SK-N-SH (cell line): Measurements from ENCODE around the gene PIEZO2. TPM values are rescaled to one million over a fixed set of nuclear protein-coding genes. Genes with fewer than 3 reads are reported as not detected.

Source experiments
- CTCF ChIA-PET: fragments of 300-600, 350-600 bp; formaldehyde crosslinking; extraction: SDS; loops from one replicate; lab custom pipeline; 2021; lab: Yijun Ruan, JAX
- POLR2A ChIA-PET: fragments of 350-600 bp; sonication (Branson Sonifier 250); formaldehyde crosslinking; extraction: SDS; loops from one replicate; lab custom pipeline; 2020; ENCODE audit warnings: antibody characterized with exemption, inconsistent platforms; lab: Yijun Ruan, JAX
- DNase-seq: peaks from one replicate; pipeline ENCODE4 v3.0.0; 2012
- H2AFZ ChIP-seq: fragments of 200-600 bp; sonication (generic); 2 replicates; pipeline ENCODE4 v1.8.1; 2016; ENCODE audit warnings: antibody characterized with exemption, mild to moderate bottlenecking, low read depth
- H3F3A ChIP-seq: fragments of 200-600 bp; sonication (generic); replicated peaks from 2 replicates; pipeline ENCODE3; 2016; ENCODE audit warnings: antibody characterized with exemption, mild to moderate bottlenecking; ENCODE audit not compliant: insufficient read depth
- H3K27ac ChIP-seq, 2 experiments: fragments of 200-500 bp in 1 of 2; fragments of 200-600 bp in 1 of 2; sonication (Bioruptor generic) in 1 of 2; sonication (generic), shearing (Covaris generic) in 1 of 2; 2 replicates each; pipeline versions ENCODE4 v1.5.1 to v1.6.1; 2014 to 2016; ENCODE audit warnings: low read depth in 2 of 2, inconsistent platforms in 1 of 2, low read length in 1 of 2, mild to moderate bottlenecking in 1 of 2, mixed read lengths in 1 of 2
- H3K27me3 ChIP-seq: fragments of 200-600 bp; sonication (generic), shearing (Covaris generic); 2 replicates; pipeline ENCODE4 v1.6.1; 2016; ENCODE audit warnings: mixed run types; ENCODE audit not compliant: insufficient read depth
- H3K36me3 ChIP-seq, 2 experiments: fragments of 200-500 bp in 1 of 2; fragments of 200-600 bp in 1 of 2; sonication (Bioruptor generic) in 1 of 2; sonication (generic) in 1 of 2; replicated peaks in 1 of 2; 2 replicates each; pipeline versions ENCODE3 to v1.5.1; 2014 to 2016; ENCODE audit warnings: low read length in 1 of 2, mild to moderate bottlenecking in 1 of 2; ENCODE audit not compliant: insufficient read depth in 2 of 2, control insufficient read depth in 1 of 2
- H3K4me1 ChIP-seq, 2 experiments: fragments of 200-500 bp in 1 of 2; fragments of 200-600 bp in 1 of 2; sonication (Bioruptor generic) in 1 of 2; sonication (generic), shearing (Covaris generic) in 1 of 2; 2 replicates each; pipeline versions ENCODE4 v1.5.1 to v1.6.1; 2014 to 2016; ENCODE audit warnings: low read depth in 1 of 2, low read length in 1 of 2, mixed run types in 1 of 2; ENCODE audit not compliant: insufficient read depth in 2 of 2, control insufficient read depth in 1 of 2
- H3K4me2 ChIP-seq: fragments of 200-600 bp; sonication (generic), shearing (Covaris generic); 2 replicates; pipeline ENCODE4 v1.6.1; 2017; ENCODE audit warnings: mixed run types
- H3K4me3 ChIP-seq, 2 experiments: fragments of 200-500 bp in 1 of 2; fragments of 200-600 bp in 1 of 2; sonication (Bioruptor generic) in 1 of 2; sonication (generic), shearing (Covaris generic) in 1 of 2; 2 replicates each; pipeline versions ENCODE4 v1.5.1 to v1.8.1; 2014 to 2016; ENCODE audit warnings: low read depth in 2 of 2, inconsistent platforms in 1 of 2, low read length in 1 of 2, mild to moderate bottlenecking in 1 of 2, mixed read lengths in 1 of 2, moderate library complexity in 1 of 2
- H3K79me2 ChIP-seq: fragments of 200-600 bp; sonication (generic); 2 replicates; pipeline ENCODE4 v1.8.1; 2017; ENCODE audit warnings: mild to moderate bottlenecking; ENCODE audit not compliant: insufficient read depth
- H3K9ac ChIP-seq: fragments of 200-600 bp; sonication (generic); 2 replicates; pipeline ENCODE4 v1.6.1; 2017; ENCODE audit warnings: mixed run types
- H3K9me2 ChIP-seq: fragments of 200-600 bp; sonication (generic); 2 replicates; pipeline ENCODE4 v1.6.1; 2017; ENCODE audit warnings: mixed run types
- H3K9me3 ChIP-seq: fragments of 200-600 bp; sonication (generic); 2 replicates; pipeline ENCODE4 v1.6.1; 2017; ENCODE audit warnings: mixed run types, mild to moderate bottlenecking, moderate library complexity
- H4K20me1 ChIP-seq: fragments of 200-600 bp; sonication (generic); 2 replicates; pipeline ENCODE4 v1.6.1; 2017; ENCODE audit warnings: mild to moderate bottlenecking, mixed run types; ENCODE audit not compliant: insufficient read depth
- ELF1 ChIP-seq: IDR thresholded peaks from 2 replicates; pipeline ENCODE4 v1.4.0; 2012
- EP300 ChIP-seq, 2 experiments: IDR thresholded peaks; 2 replicates each; pipeline versions ENCODE4 v1.4.0 to v1.6.1; 2012; ENCODE audit warnings: borderline replicate concordance in 1 of 2, low read depth in 1 of 2, low read length in 1 of 2
- EZH2phosphoT487 ChIP-seq: fragments of 200-600 bp; sonication (generic); IDR thresholded peaks from 2 replicates; pipeline ENCODE4 v1.6.1; 2017; ENCODE audit warnings: low read depth, mixed run types, mild to moderate bottlenecking, antibody characterized with exemption, moderate library complexity, borderline replicate concordance
- FOSL2 ChIP-seq: IDR thresholded peaks from 2 replicates; pipeline ENCODE4 v1.4.0; 2012; ENCODE audit warnings: low read depth, mild to moderate bottlenecking, moderate library complexity, borderline replicate concordance
- FOXJ3 ChIP-seq: sonication (generic); formaldehyde crosslinking; IDR thresholded peaks from 2 replicates; pipeline ENCODE4 v1.5.1; 2020; ENCODE audit warnings: mild to moderate bottlenecking, missing genetic modification reagents
- GABPA ChIP-seq: IDR thresholded peaks from 2 replicates; pipeline ENCODE4 v1.4.0; 2012; ENCODE audit warnings: low read depth, mild to moderate bottlenecking
- IRF3 ChIP-seq: fragments of 150-350 bp; IDR thresholded peaks from 2 replicates; pipeline ENCODE4 v1.6.1; 2016; ENCODE audit warnings: mild to moderate bottlenecking, low read depth, low read length
- JUND ChIP-seq: IDR thresholded peaks from 2 replicates; pipeline ENCODE4 v1.4.0; 2012
- NRF1 ChIP-seq: IDR thresholded peaks from 2 replicates; pipeline ENCODE4 v1.6.1; 2012; ENCODE audit warnings: low read depth, mild to moderate bottlenecking, low read length
- POLR2AphosphoS5 ChIP-seq: IDR thresholded peaks from 2 replicates; pipeline ENCODE4 v1.6.1; 2012; ENCODE audit warnings: low read depth, low read length
- RAD21 ChIP-seq: IDR thresholded peaks from 2 replicates; pipeline ENCODE4 v1.6.1; 2012; ENCODE audit warnings: mild to moderate bottlenecking, low read length
- RXRA ChIP-seq: IDR thresholded peaks from 2 replicates; pipeline ENCODE4 v1.4.0; 2012; ENCODE audit warnings: low read depth, mild to moderate bottlenecking, borderline replicate concordance
- SMC3 ChIP-seq: IDR thresholded peaks from 2 replicates; pipeline ENCODE4 v1.6.1; 2012; ENCODE audit warnings: low read depth, low read length, improper control_type of control experiment
- USF2 ChIP-seq: fragments of 150-350 bp; IDR thresholded peaks from 2 replicates; pipeline ENCODE4 v1.6.1; 2017; ENCODE audit warnings: antibody characterized with exemption, low read length, low read depth, borderline replicate concordance
- YY1 ChIP-seq: IDR thresholded peaks from 2 replicates; pipeline ENCODE4 v1.4.0; 2012; ENCODE audit warnings: low read depth, mild to moderate bottlenecking
- WGBS: methylation state at CpG from one replicate; pipeline ENCODE4 v1.1.6; 2017; ENCODE audit warnings: low lambda C conversion rate; 5-methylcytosine and 5-hydroxymethylcytosine counted together
- polyA plus RNA-seq, 3 experiments: library from polyadenylated mRNA; depleted of rRNA; stranded (reverse); fragments of >200 nt; gene quantifications; 2 replicates each; pipeline ENCODE4 v1.2.3, GENCODE V29; 2012
- TF ChIP-seq, protein P1 (sequence below): IDR thresholded peaks from 2 replicates; pipeline ENCODE4 v1.6.1; 2012; ENCODE audit warnings: mild to moderate bottlenecking, low read depth, low read length, moderate library complexity
- TF ChIP-seq, protein P2 (sequence below): IDR thresholded peaks from 2 replicates; pipeline ENCODE4 v1.4.0; 2012; ENCODE audit warnings: low read depth, borderline replicate concordance
- TF ChIP-seq, protein P3 (sequence below): IDR thresholded peaks from 2 replicates; pipeline ENCODE4 v1.4.0; 2012; ENCODE audit warnings: low read depth, borderline replicate concordance
- TF ChIP-seq, protein P4 (sequence below): IDR thresholded peaks from 2 replicates; pipeline ENCODE4; 2012

Gene PIEZO2
- polyA plus RNA-seq, 1 of the 3 experiments (the other 2 are of a cell fraction): not detected

GRCh38 chr18:11043694-11044093 lies 105.7 kb downstream of the PIEZO2 start:
- Histone ChIP-seq H3K9me3 (no peaks in the 10 kb centered on the region), H3K4me3 (no peak overlapping the region), H3K9me2 (no peaks in the 10 kb centered on the region), H4K20me1 (no peaks in the 10 kb centered on the region), H3K27ac (no peak overlapping the region), H3K4me2 (no peak overlapping the region), H3K4me1 (no peaks in the 10 kb centered on the region), H3K27me3 (no peaks in the 10 kb centered on the region; the same call in 1 of the 2 replicates), H3K9ac (no peak overlapping the region), H3K79me2 (no peaks in the 10 kb centered on the region), H3F3A (no peaks in the 10 kb centered on the region), H2AFZ (no peak overlapping the region), H3K36me3 (no peaks in the 10 kb centered on the region)
- no peak for TF ChIP-seq RAD21
- TF ChIP-seq SMC3: no peak
- TF ChIP-seq NRF1: no peak
- no peak for TF ChIP-seq FOXJ3 (CRISPR knock-in tag)
- TF ChIP-seq, protein P1, sequence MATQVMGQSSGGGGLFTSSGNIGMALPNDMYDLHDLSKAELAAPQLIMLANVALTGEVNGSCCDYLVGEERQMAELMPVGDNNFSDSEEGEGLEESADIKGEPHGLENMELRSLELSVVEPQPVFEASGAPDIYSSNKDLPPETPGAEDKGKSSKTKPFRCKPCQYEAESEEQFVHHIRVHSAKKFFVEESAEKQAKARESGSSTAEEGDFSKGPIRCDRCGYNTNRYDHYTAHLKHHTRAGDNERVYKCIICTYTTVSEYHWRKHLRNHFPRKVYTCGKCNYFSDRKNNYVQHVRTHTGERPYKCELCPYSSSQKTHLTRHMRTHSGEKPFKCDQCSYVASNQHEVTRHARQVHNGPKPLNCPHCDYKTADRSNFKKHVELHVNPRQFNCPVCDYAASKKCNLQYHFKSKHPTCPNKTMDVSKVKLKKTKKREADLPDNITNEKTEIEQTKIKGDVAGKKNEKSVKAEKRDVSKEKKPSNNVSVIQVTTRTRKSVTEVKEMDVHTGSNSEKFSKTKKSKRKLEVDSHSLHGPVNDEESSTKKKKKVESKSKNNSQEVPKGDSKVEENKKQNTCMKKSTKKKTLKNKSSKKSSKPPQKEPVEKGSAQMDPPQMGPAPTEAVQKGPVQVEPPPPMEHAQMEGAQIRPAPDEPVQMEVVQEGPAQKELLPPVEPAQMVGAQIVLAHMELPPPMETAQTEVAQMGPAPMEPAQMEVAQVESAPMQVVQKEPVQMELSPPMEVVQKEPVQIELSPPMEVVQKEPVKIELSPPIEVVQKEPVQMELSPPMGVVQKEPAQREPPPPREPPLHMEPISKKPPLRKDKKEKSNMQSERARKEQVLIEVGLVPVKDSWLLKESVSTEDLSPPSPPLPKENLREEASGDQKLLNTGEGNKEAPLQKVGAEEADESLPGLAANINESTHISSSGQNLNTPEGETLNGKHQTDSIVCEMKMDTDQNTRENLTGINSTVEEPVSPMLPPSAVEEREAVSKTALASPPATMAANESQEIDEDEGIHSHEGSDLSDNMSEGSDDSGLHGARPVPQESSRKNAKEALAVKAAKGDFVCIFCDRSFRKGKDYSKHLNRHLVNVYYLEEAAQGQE: no peak
- TF ChIP-seq RXRA: no peak
- no peak for TF ChIP-seq JUND
- TF ChIP-seq EZH2phosphoT487: no peak
- TF ChIP-seq YY1: no peak
- TF ChIP-seq FOSL2: no peak
- TF ChIP-seq IRF3: no peak
- TF ChIP-seq, protein P2, sequence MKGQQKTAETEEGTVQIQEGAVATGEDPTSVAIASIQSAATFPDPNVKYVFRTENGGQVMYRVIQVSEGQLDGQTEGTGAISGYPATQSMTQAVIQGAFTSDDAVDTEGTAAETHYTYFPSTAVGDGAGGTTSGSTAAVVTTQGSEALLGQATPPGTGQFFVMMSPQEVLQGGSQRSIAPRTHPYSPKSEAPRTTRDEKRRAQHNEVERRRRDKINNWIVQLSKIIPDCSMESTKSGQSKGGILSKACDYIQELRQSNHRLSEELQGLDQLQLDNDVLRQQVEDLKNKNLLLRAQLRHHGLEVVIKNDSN: no peak
- POLR2A ChIA-PET: no interaction called here
- CTCF ChIA-PET: no interaction called here
- 14% methylated on average over 7 of the region's 7 CpGs for WGBS
- DNase-seq: no peak

DNA sequence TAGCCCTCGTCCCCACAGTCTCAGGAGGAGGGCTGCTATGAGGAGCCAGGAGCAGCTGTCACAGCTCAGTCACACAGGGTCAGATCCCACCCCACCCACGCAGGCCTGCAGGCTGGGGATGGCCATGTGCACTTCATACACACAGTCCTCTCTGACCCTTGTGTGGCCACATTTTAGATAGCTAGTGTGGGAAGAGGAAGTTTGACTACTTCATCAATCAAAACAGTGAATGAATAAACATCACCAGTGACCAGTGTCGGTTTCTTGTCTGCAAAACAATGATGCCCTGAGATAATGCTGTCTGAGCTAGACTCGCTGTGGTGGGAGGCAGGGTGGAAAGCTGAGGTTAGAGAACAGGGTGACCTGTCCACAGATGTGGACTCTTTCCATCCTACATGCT lies 107.1 kb downstream of the PIEZO2 start:
- H2AFZ ChIP-seq: no peak overlapping the region
- no peaks in the 10 kb centered on the region for H3K36me3 ChIP-seq
- H3K9ac ChIP-seq: no peak overlapping the region
- H3K27ac ChIP-seq: no peak overlapping the region
- H3F3A ChIP-seq: no peaks in the 10 kb centered on the region
- ChIA-PET POLR2A (no interaction called here), CTCF (interaction anchor here (3.9 kb wide), 1 partner anchor 9 kb away, joined by 27 read pairs; no protein-coding TSS in a partner anchor)
- H3K4me1 ChIP-seq: no peaks in the 10 kb centered on the region
- H3K9me2 ChIP-seq: no peaks in the 10 kb centered on the region
- H3K27me3 ChIP-seq: no peaks in the 10 kb centered on the region; the same call in 1 of the 2 replicates
- DNase-seq: no peak
- no peak overlapping the region for H3K4me2 ChIP-seq
- H3K4me3 ChIP-seq: no peak overlapping the region
- no peaks in the 10 kb centered on the region for H3K9me3 ChIP-seq
- 5% methylated on average over 3 of the region's 4 CpGs for WGBS
- no peaks in the 10 kb centered on the region for H4K20me1 ChIP-seq
- H3K79me2 ChIP-seq: no peaks in the 10 kb centered on the region
- TF ChIP-seq, protein P3, sequence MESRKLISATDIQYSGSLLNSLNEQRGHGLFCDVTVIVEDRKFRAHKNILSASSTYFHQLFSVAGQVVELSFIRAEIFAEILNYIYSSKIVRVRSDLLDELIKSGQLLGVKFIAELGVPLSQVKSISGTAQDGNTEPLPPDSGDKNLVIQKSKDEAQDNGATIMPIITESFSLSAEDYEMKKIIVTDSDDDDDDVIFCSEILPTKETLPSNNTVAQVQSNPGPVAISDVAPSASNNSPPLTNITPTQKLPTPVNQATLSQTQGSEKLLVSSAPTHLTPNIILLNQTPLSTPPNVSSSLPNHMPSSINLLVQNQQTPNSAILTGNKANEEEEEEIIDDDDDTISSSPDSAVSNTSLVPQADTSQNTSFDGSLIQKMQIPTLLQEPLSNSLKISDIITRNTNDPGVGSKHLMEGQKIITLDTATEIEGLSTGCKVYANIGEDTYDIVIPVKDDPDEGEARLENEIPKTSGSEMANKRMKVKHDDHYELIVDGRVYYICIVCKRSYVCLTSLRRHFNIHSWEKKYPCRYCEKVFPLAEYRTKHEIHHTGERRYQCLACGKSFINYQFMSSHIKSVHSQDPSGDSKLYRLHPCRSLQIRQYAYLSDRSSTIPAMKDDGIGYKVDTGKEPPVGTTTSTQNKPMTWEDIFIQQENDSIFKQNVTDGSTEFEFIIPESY: no peak
- TF ChIP-seq EP300 (IDR thresholded peaks at IDR 0.05; ENCODE audit: borderline replicate concordance in 1 of 2, low read depth in 1 of 2, low read length in 1 of 2): no peak
- no peak for TF ChIP-seq POLR2AphosphoS5
- TF ChIP-seq, protein P4, sequence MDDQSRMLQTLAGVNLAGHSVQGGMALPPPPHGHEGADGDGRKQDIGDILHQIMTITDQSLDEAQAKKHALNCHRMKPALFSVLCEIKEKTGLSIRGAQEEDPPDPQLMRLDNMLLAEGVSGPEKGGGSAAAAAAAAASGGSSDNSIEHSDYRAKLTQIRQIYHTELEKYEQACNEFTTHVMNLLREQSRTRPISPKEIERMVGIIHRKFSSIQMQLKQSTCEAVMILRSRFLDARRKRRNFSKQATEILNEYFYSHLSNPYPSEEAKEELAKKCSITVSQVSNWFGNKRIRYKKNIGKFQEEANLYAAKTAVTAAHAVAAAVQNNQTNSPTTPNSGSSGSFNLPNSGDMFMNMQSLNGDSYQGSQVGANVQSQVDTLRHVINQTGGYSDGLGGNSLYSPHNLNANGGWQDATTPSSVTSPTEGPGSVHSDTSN: no peak
- no peak for TF ChIP-seq RAD21
- TF ChIP-seq SMC3: no peak
- TF ChIP-seq GABPA: no peak
- no peak for TF ChIP-seq JUND
- no peak for TF ChIP-seq ELF1
- TF ChIP-seq USF2: no peak
